Islet precursor cell (in vitro differentiated cells): ENCODE data around the gene C10orf53.

ENCODE experiments used
- DNase-seq: peaks from one replicate; pipeline ENCODE4 v3.0.0-alpha.2; 2018

C10orf53 gene

GRCh38 chr10:49679480-49679893 is at the start of gene C10orf53:
TSS of gene C10orf53 (plus strand) at chr10:49679651. CDS start at chr10:49679698, 47 bp downstream.
- peak; percentile 87 for DNase-seq

GRCh38 chr10:49631975-49632374 is 47.5 kb upstream of the C10orf53 start:
- DNase-seq: no peak

- peak; percentile 90 for DNase-seq
These were observed 46.8 kb upstream of the C10orf53 start for GRCh38 chr10:49632406-49633317.

GRCh38 chr10:49633327-49634068 is 46.0 kb upstream of the C10orf53 start:
- DNase-seq: peak; percentile 58

GRCh38 chr10:49634069-49634660 is 45.3 kb upstream of the C10orf53 start:
- DNase-seq: peak; percentile 52

GRCh38 chr10:49642311-49642710 is 37.1 kb upstream of the C10orf53 start:
- DNase-seq: peak; percentile 25

GRCh38 chr10:49643241-49644034 is 36.0 kb upstream of the C10orf53 start:
- DNase-seq: peak; percentile 39

- peak; percentile 36 for DNase-seq
These were observed 35.3 kb upstream of the C10orf53 start for GRCh38 chr10:49644035-49644646.

- DNase-seq: peak; percentile 38
These were observed 34.0 kb upstream of the C10orf53 start for GRCh38 chr10:49645417-49645816.

- DNase-seq: peak; percentile 43
These were observed 33.3 kb upstream of the C10orf53 start for GRCh38 chr10:49645871-49646870.

- DNase-seq: no peak
These were observed 31.9 kb upstream of the C10orf53 start for GRCh38 chr10:49647554-49647953.

- peak; percentile 29 for DNase-seq
These were observed 31.3 kb upstream of the C10orf53 start for GRCh38 chr10:49647985-49648795.

GRCh38 chr10:49649294-49649693 is 30.2 kb upstream of the C10orf53 start:
- peak; percentile 57 for DNase-seq

GRCh38 chr10:49649936-49650723 is 29.3 kb upstream of the C10orf53 start:
- DNase-seq: peak; percentile 35

GRCh38 chr10:49650724-49651034 is 28.8 kb upstream of the C10orf53 start:
- no peak for DNase-seq

GRCh38 chr10:49651039-49651835 is 28.2 kb upstream of the C10orf53 start:
- peak; percentile 37 for DNase-seq

GRCh38 chr10:49651917-49652316 is 27.5 kb upstream of the C10orf53 start:
- no peak for DNase-seq
